Skeletal muscle tissue (tissue), 4 donors: ENCODE data around the gene NF1. TPM values are rescaled to one million over a fixed set of nuclear protein-coding genes. Genes with fewer than 3 reads are reported as not detected.
"Not testable (repeated sequence)": the region's sequence is repeated elsewhere in the genome, so short reads cannot be mapped to it uniquely, and the experiment has no call there.

Source experiments
- H3K27ac ChIP-seq: one replicate; pipeline ENCODE4 v1.7.0; 2013; ENCODE audit warnings: mild to moderate bottlenecking, low read depth, low read length, inconsistent platforms
- H3K27me3 ChIP-seq, 3 donors: one replicate each; pipeline ENCODE4 v1.7.0; 2013; ENCODE audit warnings: low read length in 3 of 3; ENCODE audit not compliant: control insufficient read depth in 3 of 3, insufficient read depth in 3 of 3
- H3K36me3 ChIP-seq, 3 donors: one replicate each; pipeline ENCODE4 v1.7.0; 2013; ENCODE audit warnings: low read length in 3 of 3; ENCODE audit not compliant: control insufficient read depth in 3 of 3, insufficient read depth in 3 of 3
- H3K4me1 ChIP-seq, 3 donors: one replicate each; pipeline ENCODE4 v1.7.0; 2013; ENCODE audit warnings: low read length in 3 of 3, mild to moderate bottlenecking in 3 of 3; ENCODE audit not compliant: control insufficient read depth in 3 of 3, insufficient read depth in 3 of 3
- H3K4me3 ChIP-seq, 3 donors: one replicate each; pipeline ENCODE4 v1.7.0; 2013; ENCODE audit warnings: low read length in 3 of 3
- H3K9ac ChIP-seq, 3 donors: one replicate each; pipeline ENCODE4 v1.7.0; 2013; ENCODE audit warnings: low read length in 3 of 3, mild to moderate bottlenecking in 3 of 3, moderate library complexity in 2 of 3, low read depth in 1 of 3
- H3K9me3 ChIP-seq, 3 donors: one replicate each; pipeline ENCODE4 v1.7.0; 2013; ENCODE audit warnings: low read length in 3 of 3; ENCODE audit not compliant: control insufficient read depth in 3 of 3
- total RNA-seq: library from RNA; depleted of rRNA; stranded (reverse); fragments of >200 nt; gene quantifications from one replicate; pipeline ENCODE4 v1.2.3, GENCODE V29; 2014
- donor health status: Osteomylitis.

Gene NF1
- total RNA-seq, 1 donor from 2014 or later: 76.2 TPM

DNA sequence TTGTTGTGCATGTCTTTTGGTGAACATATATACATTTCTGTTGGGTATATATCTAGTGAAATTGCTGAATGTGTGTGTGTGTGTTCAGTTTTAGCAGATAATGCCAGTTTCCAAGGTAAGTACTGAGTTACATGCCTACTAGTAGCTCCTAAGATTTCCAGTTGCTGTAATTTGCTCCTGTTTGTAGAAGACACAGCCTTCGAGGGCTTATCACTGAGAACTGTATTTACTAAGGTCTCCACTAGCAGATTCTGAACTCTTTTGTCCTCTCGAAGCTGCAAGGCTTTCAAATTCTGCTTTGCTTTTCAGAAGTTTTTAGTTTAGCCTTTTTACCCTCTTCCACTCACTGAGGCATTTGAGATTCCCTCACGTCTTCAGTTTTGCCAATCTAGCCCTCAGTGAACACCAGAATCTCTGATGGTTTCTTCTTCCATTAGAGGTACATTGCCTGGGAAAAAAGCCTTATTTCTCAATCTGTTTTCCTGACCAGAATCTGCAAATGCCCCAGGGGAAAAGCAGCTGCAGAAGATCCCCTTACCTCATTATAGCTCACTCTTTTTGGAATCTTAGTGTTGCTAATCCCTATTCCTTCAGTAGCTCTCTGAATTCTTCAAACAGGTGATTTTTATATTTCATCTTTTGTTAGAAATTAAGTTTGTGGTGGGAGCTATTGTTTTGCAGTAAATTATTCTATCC is 52.9 kb downstream of the NF1 start:
- no peaks in the 10 kb centered on the region for H3K4me1 ChIP-seq
- H3K9ac ChIP-seq: no peak overlapping the region
- H3K9me3 ChIP-seq: no peaks in the 10 kb centered on the region
- H3K4me3 ChIP-seq: no peak overlapping the region
- H3K36me3 ChIP-seq: no peaks in the 10 kb centered on the region
- no peak overlapping the region for H3K27ac ChIP-seq
- H3K27me3 ChIP-seq: no peaks in the 10 kb centered on the region

DNA sequence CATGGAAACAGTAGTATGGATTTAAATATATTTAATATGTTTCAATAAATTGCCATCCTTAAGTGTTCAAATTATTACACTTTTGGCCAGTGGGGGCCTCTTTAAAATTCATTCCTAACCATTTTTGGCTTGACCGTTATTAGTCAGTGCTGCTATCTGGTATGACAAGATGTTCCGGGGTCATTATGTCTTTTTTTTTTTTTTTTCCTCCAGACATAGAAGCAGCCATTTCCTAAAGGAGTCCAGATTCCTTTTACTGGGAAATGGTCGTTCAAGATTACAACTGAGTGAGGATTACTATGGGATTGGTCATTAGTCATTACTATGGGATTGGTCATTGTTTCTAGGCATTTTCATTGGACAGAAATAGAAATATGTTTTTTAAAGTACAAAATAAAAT is 53.4 kb downstream of the NF1 start:
- Histone ChIP-seq H3K36me3 (no peaks in the 10 kb centered on the region), H3K4me3 (no peak overlapping the region), H3K9ac (no peak overlapping the region), H3K27me3 (no peaks in the 10 kb centered on the region), H3K4me1 (no peaks in the 10 kb centered on the region), H3K9me3 (no peaks in the 10 kb centered on the region), H3K27ac (no peak overlapping the region)

- no peaks in the 10 kb centered on the region for H3K9me3 ChIP-seq
- H3K27me3 ChIP-seq: no peaks in the 10 kb centered on the region
- no peaks in the 10 kb centered on the region for H3K4me1 ChIP-seq
- H3K27ac ChIP-seq: no peak overlapping the region
- H3K4me3 ChIP-seq: no peak overlapping the region
- H3K9ac ChIP-seq: no peak overlapping the region
- H3K36me3 ChIP-seq: peaks cover 0 to 3% (median 0%) of the 10 kb centered on the region in 3 donors
Observed at GRCh38 chr17:31152271-31152670, 57.5 kb downstream of the NF1 start.

GRCh38 chr17:31155208-31155810 is 60.5 kb downstream of the NF1 start:
- H3K9me3 ChIP-seq: no peaks in the 10 kb centered on the region
- no peak overlapping the region for H3K9ac ChIP-seq
- H3K4me1 ChIP-seq: no peaks in the 10 kb centered on the region
- H3K27me3 ChIP-seq: no peaks in the 10 kb centered on the region
- H3K27ac ChIP-seq: no peak overlapping the region
- no peak overlapping the region for H3K4me3 ChIP-seq
- peaks cover 0 to 5% (median 3%) of the 10 kb centered on the region in 3 donors for H3K36me3 ChIP-seq

GRCh38 chr17:31156326-31156725 is 61.5 kb downstream of the NF1 start:
- Histone ChIP-seq H3K4me3 (no peak overlapping the region), H3K27me3 (no peaks in the 10 kb centered on the region), H3K27ac (no peak overlapping the region), H3K36me3 (peaks cover 0 to 5% (median 3%) of the 10 kb centered on the region in 3 donors), H3K9ac (no peak overlapping the region), H3K4me1 (no peaks in the 10 kb centered on the region), H3K9me3 (no peaks in the 10 kb centered on the region)

- not testable (repeated sequence) for H3K4me3 ChIP-seq, H3K36me3 ChIP-seq, H3K27ac ChIP-seq, H3K9me3 ChIP-seq, H3K27me3 ChIP-seq, H3K4me1 ChIP-seq, H3K9ac ChIP-seq
Observed at GRCh38 chr17:31156864-31157263, 62.1 kb downstream of the NF1 start.

GRCh38 chr17:31158746-31159377 is 64.1 kb downstream of the NF1 start:
- Histone ChIP-seq H3K9ac (no peak overlapping the region), H3K36me3 (peaks cover 0 to 5% (median 3%) of the 10 kb centered on the region in 3 donors), H3K9me3 (no peaks in the 10 kb centered on the region), H3K27me3 (no peaks in the 10 kb centered on the region), H3K27ac (no peak overlapping the region), H3K4me1 (no peaks in the 10 kb centered on the region), H3K4me3 (no peak overlapping the region)

- Histone ChIP-seq H3K36me3 (peaks cover 0 to 10% (median 0%) of the 10 kb centered on the region in 3 donors), H3K4me1 (no peaks in the 10 kb centered on the region), H3K27me3 (no peaks in the 10 kb centered on the region), H3K9ac (no peak overlapping the region), H3K9me3 (no peaks in the 10 kb centered on the region), H3K27ac (no peak overlapping the region), H3K4me3 (no peak overlapping the region)
Observed at GRCh38 chr17:31163091-31163781, 68.5 kb downstream of the NF1 start.

DNA sequence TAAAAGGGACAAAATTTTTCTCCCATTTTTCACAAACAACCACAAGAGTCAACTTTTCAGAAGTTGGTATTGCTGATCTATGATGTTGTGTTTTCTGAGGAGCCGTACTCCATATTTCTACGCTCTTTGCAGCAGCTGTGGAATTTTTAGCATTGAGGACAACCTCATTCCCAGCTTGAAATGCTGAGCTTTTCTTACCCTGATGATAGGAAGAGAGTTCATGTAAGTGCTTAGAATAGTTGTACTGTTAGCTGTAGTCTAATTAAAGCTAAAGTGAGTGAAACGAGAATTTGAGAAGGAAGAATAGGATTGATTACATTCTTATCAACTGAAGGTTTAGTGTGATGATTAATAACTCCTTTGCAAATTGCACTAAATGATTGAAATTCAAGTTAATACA is 72.3 kb downstream of the NF1 start:
- Histone ChIP-seq H3K4me3 (no peak overlapping the region), H3K27me3 (no peaks in the 10 kb centered on the region), H3K4me1 (no peaks in the 10 kb centered on the region), H3K9ac (no peak overlapping the region), H3K36me3 (peaks cover 0 to 5% (median 0%) of the 10 kb centered on the region in 3 donors), H3K27ac (no peak overlapping the region), H3K9me3 (no peaks in the 10 kb centered on the region)

GRCh38 chr17:31171701-31172100 is 76.9 kb downstream of the NF1 start:
- no peak overlapping the region for H3K27ac ChIP-seq

More at GRCh38 chr17:31171701-31172100, 76.9 kb downstream of the NF1 start:
- Histone ChIP-seq H3K4me3 (no peak overlapping the region), H3K27me3 (no peaks in the 10 kb centered on the region), H3K9me3 (no peaks in the 10 kb centered on the region), H3K36me3 (no peaks in the 10 kb centered on the region), H3K4me1 (no peaks in the 10 kb centered on the region), H3K9ac (no peak overlapping the region)
